ENCODE data around the gene ARL10. TPM values are rescaled to one million over a fixed set of nuclear protein-coding genes. Genes with fewer than 3 reads are reported as not detected.

The ARL10 gene
- polyA plus RNA-seq, 1 donor (not counting 4 experiments of a cell fraction or from before 2014, with no cell fraction given): 1.6 TPM

DNA sequence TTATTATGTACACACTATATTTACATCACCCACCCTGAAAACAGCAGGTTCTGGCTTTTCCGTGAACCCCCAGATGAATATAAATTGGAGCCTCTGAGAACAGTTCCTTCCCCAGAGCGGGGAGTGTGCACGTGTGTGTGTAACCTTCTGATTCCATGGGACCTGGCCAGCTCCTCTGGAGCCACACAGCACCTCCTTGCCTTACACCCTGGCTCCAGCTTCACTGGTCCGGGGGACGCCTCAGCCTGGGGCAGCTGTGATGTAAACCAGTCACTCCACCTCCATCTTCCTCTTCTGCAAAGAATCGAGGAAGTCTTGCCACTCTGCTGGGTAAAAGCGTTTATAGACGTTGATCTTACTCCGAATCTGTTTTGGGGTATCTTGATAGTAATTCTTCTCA, 18.7 kb downstream of the ARL10 start:
- Histone ChIP-seq H3K4me3 (ENCODE audit: control insufficient read depth in 2 of 3, extremely low read depth in 1 of 3, insufficient read depth in 2 of 3, low read depth in 1 of 3, low read length in 3 of 3) (no peak overlapping the region), H3K9me1 (ENCODE audit: control insufficient read depth, extremely low read depth, insufficient read depth, low read length) (no peaks in the 10 kb centered on the region), H4K20me1 (ENCODE audit: control insufficient read depth, extremely low read depth, insufficient read depth, low read length) (peaks cover 6% of the 10 kb centered on the region), H3K9me3 (ENCODE audit: control insufficient read depth, low read depth, low read length) (no peaks in the 10 kb centered on the region), H3K27ac (ENCODE audit: control insufficient read depth, insufficient read depth, low read length) (no peak overlapping the region), H3K4me1 (ENCODE audit: control insufficient read depth, extremely low read depth, insufficient read depth, low read length) (peaks cover 13% of the 10 kb centered on the region), H3K4me2 (ENCODE audit: control insufficient read depth, extremely low read depth, insufficient read depth, low read depth, low read length) (no peak overlapping the region), H3K9ac (ENCODE audit: control insufficient read depth, extremely low read depth, insufficient read depth, low read length) (no peak overlapping the region), H3K27me3 (ENCODE audit: control insufficient read depth, extremely low read depth, insufficient read depth, low read length) (no peaks in the 10 kb centered on the region), H3K36me3 (ENCODE audit: control insufficient read depth in 2 of 2, extremely low read depth in 1 of 2, insufficient read depth in 2 of 2, low read length in 2 of 2) (peaks cover 41 to 54% of the 10 kb centered on the region in 2 experiments), H3K79me2 (ENCODE audit: control insufficient read depth, insufficient read depth, low read length) (peaks cover 35% of the 10 kb centered on the region), H2AFZ (ENCODE audit: control insufficient read depth, low read length) (no peak overlapping the region)
- no peak for TF ChIP-seq EZH2 (IDR thresholded peaks at IDR 0.05; ENCODE audit: low read length)
- TF ChIP-seq, protein P1, sequence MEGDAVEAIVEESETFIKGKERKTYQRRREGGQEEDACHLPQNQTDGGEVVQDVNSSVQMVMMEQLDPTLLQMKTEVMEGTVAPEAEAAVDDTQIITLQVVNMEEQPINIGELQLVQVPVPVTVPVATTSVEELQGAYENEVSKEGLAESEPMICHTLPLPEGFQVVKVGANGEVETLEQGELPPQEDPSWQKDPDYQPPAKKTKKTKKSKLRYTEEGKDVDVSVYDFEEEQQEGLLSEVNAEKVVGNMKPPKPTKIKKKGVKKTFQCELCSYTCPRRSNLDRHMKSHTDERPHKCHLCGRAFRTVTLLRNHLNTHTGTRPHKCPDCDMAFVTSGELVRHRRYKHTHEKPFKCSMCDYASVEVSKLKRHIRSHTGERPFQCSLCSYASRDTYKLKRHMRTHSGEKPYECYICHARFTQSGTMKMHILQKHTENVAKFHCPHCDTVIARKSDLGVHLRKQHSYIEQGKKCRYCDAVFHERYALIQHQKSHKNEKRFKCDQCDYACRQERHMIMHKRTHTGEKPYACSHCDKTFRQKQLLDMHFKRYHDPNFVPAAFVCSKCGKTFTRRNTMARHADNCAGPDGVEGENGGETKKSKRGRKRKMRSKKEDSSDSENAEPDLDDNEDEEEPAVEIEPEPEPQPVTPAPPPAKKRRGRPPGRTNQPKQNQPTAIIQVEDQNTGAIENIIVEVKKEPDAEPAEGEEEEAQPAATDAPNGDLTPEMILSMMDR (optimal IDR thresholded peaks at IDR 0.05 in 1 of 3, IDR thresholded peaks at IDR 0.05 in 1 of 3, conservative IDR thresholded peaks at IDR 0.05 in 1 of 3; ENCODE audit: extremely low read depth in 1 of 3, insufficient read depth in 2 of 3, low read length in 3 of 3): no peak
- DNase-seq (ENCODE audit: low read depth, low spot score) (no peak), FAIRE-seq (no peak)
- dilution Hi-C loops (cut with MboI; ENCODE audit: extremely low pct_ligation_motif_present, low sequenced_read_pairs): no loop called here

DNA sequence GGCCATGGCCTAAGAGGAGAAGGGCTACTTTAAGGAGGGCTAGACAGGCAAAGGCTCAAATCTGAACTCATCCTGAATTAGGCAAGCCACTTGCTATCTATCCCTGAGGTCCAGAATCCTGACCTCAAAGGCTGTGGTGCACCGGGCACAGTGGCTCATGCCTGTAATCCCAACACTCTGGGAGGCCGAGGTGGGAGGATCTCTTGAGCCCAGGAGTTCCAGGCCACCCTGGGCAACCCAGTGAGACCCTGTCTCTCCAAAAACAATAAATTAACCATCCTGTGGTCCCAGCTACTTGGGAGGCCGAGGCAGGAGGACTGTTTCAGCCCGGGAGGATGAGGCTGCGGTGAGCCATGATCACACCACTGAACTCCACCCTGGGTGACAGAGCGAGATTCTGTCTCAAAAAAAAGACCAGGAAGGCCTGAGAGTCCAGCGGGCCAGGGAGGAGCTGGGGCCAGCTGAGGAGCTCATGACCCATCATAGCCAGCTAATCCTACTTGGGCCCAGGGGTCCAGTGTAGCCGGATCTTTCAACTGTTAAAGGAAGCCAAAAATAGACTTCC, 19.2 kb downstream of the ARL10 start:
- Histone ChIP-seq H2AFZ (ENCODE audit: control insufficient read depth, low read length) (no peak overlapping the region), H3K79me2 (ENCODE audit: control insufficient read depth, insufficient read depth, low read length) (peaks cover 35% of the 10 kb centered on the region), H3K9me3 (ENCODE audit: control insufficient read depth, low read depth, low read length) (no peaks in the 10 kb centered on the region), H3K9ac (ENCODE audit: control insufficient read depth, extremely low read depth, insufficient read depth, low read length) (no peak overlapping the region), H3K27ac (ENCODE audit: control insufficient read depth, insufficient read depth, low read length) (no peak overlapping the region), H3K4me1 (ENCODE audit: control insufficient read depth, extremely low read depth, insufficient read depth, low read length) (peaks cover 15% of the 10 kb centered on the region), H3K36me3 (ENCODE audit: control insufficient read depth in 2 of 2, extremely low read depth in 1 of 2, insufficient read depth in 2 of 2, low read length in 2 of 2) (peaks cover 41 to 54% of the 10 kb centered on the region in 2 experiments), H3K27me3 (ENCODE audit: control insufficient read depth, extremely low read depth, insufficient read depth, low read length) (no peaks in the 10 kb centered on the region), H4K20me1 (ENCODE audit: control insufficient read depth, extremely low read depth, insufficient read depth, low read length) (peaks cover 6% of the 10 kb centered on the region), H3K4me3 (ENCODE audit: control insufficient read depth in 2 of 3, extremely low read depth in 1 of 3, insufficient read depth in 2 of 3, low read depth in 1 of 3, low read length in 3 of 3) (no peak overlapping the region), H3K9me1 (ENCODE audit: control insufficient read depth, extremely low read depth, insufficient read depth, low read length) (no peaks in the 10 kb centered on the region), H3K4me2 (ENCODE audit: control insufficient read depth, extremely low read depth, insufficient read depth, low read depth, low read length) (no peak overlapping the region)
- DNase-seq (ENCODE audit: low read depth, low spot score): no peak
- TF ChIP-seq, protein P1 (optimal IDR thresholded peaks at IDR 0.05 in 1 of 3, IDR thresholded peaks at IDR 0.05 in 1 of 3, conservative IDR thresholded peaks at IDR 0.05 in 1 of 3; ENCODE audit: extremely low read depth in 1 of 3, insufficient read depth in 2 of 3, low read length in 3 of 3): no peak
- TF ChIP-seq EZH2 (IDR thresholded peaks at IDR 0.05; ENCODE audit: low read length): no peak
- no peak for FAIRE-seq
- dilution Hi-C loops (cut with MboI; ENCODE audit: extremely low pct_ligation_motif_present, low sequenced_read_pairs): no loop called here

Measured in keratinocyte (primary cell).